HUES64 (cell line): Measurements from ENCODE around the gene BRSK2.
"Not testable (repeated sequence)": the region's sequence is repeated elsewhere in the genome, so short reads cannot be mapped to it uniquely, and the experiment has no call there.

Experiments
- H3K27ac ChIP-seq: 2 replicates; pipeline ENCODE4 v1.7.0; 2013; ENCODE audit warnings: low read depth, low read length, inconsistent platforms
- H3K27me3 ChIP-seq: 2 replicates; pipeline ENCODE4 v1.6.1; 2013; ENCODE audit warnings: mild to moderate bottlenecking, low read length; ENCODE audit not compliant: insufficient read depth
- H3K36me3 ChIP-seq: 2 replicates; pipeline ENCODE4 v1.6.1; 2013; ENCODE audit warnings: mild to moderate bottlenecking, low read length; ENCODE audit not compliant: insufficient read depth
- H3K4me1 ChIP-seq: 2 replicates; pipeline ENCODE4 v1.6.1; 2013; ENCODE audit warnings: mild to moderate bottlenecking, low read length, moderate library complexity; ENCODE audit not compliant: insufficient read depth
- H3K4me3 ChIP-seq: 2 replicates; pipeline ENCODE4 v1.5.1; 2013; ENCODE audit warnings: mild to moderate bottlenecking, low read length, moderate library complexity
- H3K9ac ChIP-seq: 2 replicates; pipeline ENCODE4 v1.6.1; 2013; ENCODE audit warnings: mild to moderate bottlenecking, low read depth, low read length
- H3K9me3 ChIP-seq: 2 replicates; pipeline ENCODE4 v1.6.1; 2013; ENCODE audit warnings: low read depth, low read length; ENCODE audit not compliant: insufficient read depth
- WGBS: fragments of 150-250, 120-280 bp; methylation state at CpG from one replicate; pipeline ENCODE4 v1.1.7; 2013; ENCODE audit warnings: missing lambda C conversion rate; 5-methylcytosine and 5-hydroxymethylcytosine counted together

The BRSK2 gene

DNA sequence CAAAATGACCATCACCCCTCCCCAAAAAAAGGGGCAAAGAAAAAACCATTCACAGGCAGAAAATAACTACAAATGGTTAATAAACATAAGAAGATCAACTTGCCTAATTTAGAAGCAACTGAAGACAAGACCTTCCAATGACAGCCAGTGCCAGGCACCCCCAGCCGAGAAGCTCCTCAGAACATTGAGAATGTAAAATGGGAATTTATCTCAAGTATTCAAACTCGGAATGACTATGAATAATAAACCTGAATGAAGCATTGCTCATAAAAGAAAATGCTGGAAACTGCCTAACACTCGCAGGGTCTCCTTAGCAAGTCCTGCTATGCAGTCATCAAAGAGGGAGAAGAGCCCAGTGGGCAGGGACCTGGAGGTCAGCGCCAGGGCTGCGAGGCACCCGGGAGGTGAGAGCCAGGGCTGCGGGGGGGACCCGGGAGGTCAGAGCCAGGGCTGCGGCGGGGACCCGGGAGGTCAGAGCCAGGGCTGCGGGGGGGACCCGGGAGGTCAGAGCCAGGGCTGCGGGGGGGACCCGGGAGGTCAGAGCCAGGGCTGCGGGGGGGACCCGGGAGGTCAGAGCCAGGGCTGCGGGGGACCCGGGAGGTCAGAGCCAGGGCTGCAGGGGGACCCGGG is 120.0 kb downstream of the BRSK2 start:
- Histone ChIP-seq H3K36me3 (no peaks in the 10 kb centered on the region), H3K9me3 (no peaks in the 10 kb centered on the region), H3K27me3 (no peaks in the 10 kb centered on the region), H3K4me1 (peaks cover 13% of the 10 kb centered on the region), H3K4me3 (no peak overlapping the region), H3K9ac (no peak overlapping the region), H3K27ac (no peak overlapping the region)
- WGBS: 94% methylated on average over 10 of the region's 20 CpGs

DNA sequence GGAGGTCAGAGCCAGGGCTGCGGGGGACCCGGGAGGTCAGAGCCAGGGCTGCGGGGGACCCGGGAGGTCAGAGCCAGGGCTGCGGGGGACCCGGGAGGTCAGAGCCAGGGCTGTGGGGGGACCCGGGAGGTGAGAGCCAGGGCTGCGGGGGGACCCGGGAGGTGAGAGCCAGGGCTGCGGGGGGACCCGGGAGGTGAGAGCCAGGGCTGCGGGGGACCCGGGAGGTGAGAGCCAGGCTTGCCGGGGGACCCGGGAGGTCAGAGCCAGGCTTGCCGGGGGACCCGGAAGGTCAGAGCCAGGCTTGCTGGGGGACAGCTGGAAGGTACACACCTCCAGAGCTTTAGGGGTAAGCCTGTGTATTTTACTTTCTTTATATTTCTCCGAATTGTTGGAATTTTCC is 120.6 kb downstream of the BRSK2 start:
- H3K27me3 ChIP-seq, H3K27ac ChIP-seq, H3K9ac ChIP-seq, H3K4me3 ChIP-seq, H3K36me3 ChIP-seq, H3K9me3 ChIP-seq: not testable (repeated sequence)
- peaks cover 13% of the 10 kb centered on the region for H3K4me1 ChIP-seq
- 92% methylated on average over 14 of the region's 18 CpGs for WGBS

DNA sequence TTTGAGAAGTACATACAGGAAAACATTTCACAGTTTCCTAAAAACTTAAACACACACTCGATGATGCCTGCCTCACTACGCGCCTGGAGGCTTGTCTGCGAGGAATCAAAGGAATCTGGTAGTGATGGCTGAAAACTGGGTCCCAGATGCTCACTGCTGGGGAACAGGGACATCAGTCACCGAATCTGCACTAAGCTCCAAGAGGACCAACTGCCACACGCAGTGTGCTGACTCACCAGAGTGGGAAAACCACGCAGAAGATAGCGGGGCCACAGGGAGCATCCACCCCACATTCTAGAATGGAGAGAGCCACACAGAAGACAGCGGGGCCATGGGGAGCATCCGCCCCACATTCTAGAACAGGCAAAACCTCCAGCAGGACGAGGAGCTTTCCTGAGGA is 121.2 kb downstream of the BRSK2 start:
- Histone ChIP-seq H3K36me3 (no peaks in the 10 kb centered on the region), H3K4me3 (no peak overlapping the region), H3K27ac (no peak overlapping the region), H3K9ac (no peak overlapping the region), H3K9me3 (no peaks in the 10 kb centered on the region), H3K4me1 (peaks cover 13% of the 10 kb centered on the region), H3K27me3 (no peaks in the 10 kb centered on the region)
- WGBS: 79% methylated on average over 11 of the region's 11 CpGs

DNA sequence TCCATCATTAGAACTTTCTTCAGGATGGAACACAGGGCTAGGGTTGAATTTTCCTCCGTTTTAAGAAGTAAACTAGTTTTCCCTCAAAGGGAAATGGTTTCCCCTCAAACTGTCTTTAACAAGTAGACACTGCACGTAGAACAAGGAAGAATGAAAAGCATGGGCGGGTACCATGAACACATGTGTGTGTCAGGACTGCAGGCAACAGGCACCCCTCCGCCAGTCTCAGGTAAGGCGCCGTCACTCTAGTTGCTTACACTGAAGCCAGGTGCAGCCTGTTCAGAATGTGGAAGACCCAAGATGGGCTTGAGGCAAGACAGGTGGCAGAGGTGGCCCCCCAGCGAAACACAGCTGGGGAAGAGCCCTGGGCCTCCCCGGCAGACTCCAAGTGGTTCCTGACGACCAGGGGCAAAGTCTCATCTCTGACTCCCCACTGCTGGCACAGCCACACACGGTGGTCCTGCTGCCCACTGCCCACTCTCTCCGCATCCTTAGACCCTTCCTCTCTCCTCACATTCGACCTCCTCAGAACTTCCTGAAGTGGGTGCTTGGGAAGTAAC is 122.3 kb downstream of the BRSK2 start:
- Histone ChIP-seq H3K27ac (no peak overlapping the region), H3K4me3 (no peak overlapping the region), H3K27me3 (no peaks in the 10 kb centered on the region), H3K9ac (no peak overlapping the region), H3K36me3 (no peaks in the 10 kb centered on the region), H3K4me1 (peaks cover 13% of the 10 kb centered on the region), H3K9me3 (no peaks in the 10 kb centered on the region)
- 86% methylated on average over 12 of the region's 12 CpGs for WGBS
